H1 (cell line): ENCODE results near the gene SFXN4. TPM values are rescaled to one million over a fixed set of nuclear protein-coding genes. Genes with fewer than 3 reads are reported as not detected.

Experiments used
- CTCF ChIA-PET: fragments of 300-600 bp; sonication (Branson Sonifier 250); formaldehyde crosslinking; loops from one replicate; lab custom pipeline; 2021; ENCODE audit not compliant: partially characterized antibody; lab: Charles Lee
- POLR2A ChIA-PET: fragments of 300-600 bp; sonication (Branson Sonifier 250); formaldehyde crosslinking; loops from one replicate; lab custom pipeline; 2021; ENCODE audit warnings: inconsistent platforms; ENCODE audit not compliant: partially characterized antibody; lab: Charles Lee
- DNase-seq, 2 experiments: peaks; one replicate each; pipeline versions ENCODE4 v3.0.0 to v3.0.0-alpha.2; 2010 to 2022; ENCODE audit warnings: low spot score in 2 of 2, low read depth in 1 of 2, mixed read lengths in 1 of 2
- FAIRE-seq: peaks from 2 replicates; lab custom pipeline; 2011; peaks lifted over from hg19 to GRCh38; lab: Jason Lieb, UNC
- H2AFZ ChIP-seq: 2 replicates; pipeline ENCODE4 v1.8.1; 2012; ENCODE audit warnings: low read length, inconsistent platforms
- H2AK5ac ChIP-seq: 2 replicates; pipeline ENCODE4 v1.6.1; 2013; ENCODE audit warnings: low read depth, low read length
- H2BK120ac ChIP-seq: replicated peaks from 2 replicates; pipeline ENCODE3; 2013; ENCODE audit warnings: low read depth, low read length, inconsistent platforms
- H2BK12ac ChIP-seq: 2 replicates; pipeline ENCODE4 v1.6.1; 2013; ENCODE audit warnings: low read depth, low read length
- H2BK15ac ChIP-seq: 2 replicates; pipeline ENCODE4 v1.6.1; 2013; ENCODE audit warnings: low read length
- H2BK20ac ChIP-seq: 2 replicates; pipeline ENCODE4 v1.6.1; 2013; ENCODE audit warnings: low read length
- H2BK5ac ChIP-seq: 2 replicates; pipeline ENCODE4 v1.6.1; 2013; ENCODE audit warnings: low read depth, low read length
- H3K14ac ChIP-seq: 2 replicates; pipeline ENCODE4 v1.6.1; 2013; ENCODE audit warnings: inconsistent platforms; ENCODE audit not compliant: insufficient read length
- H3K18ac ChIP-seq: 2 replicates; pipeline ENCODE4 v1.6.1; 2013; ENCODE audit warnings: low read length; ENCODE audit errors: extremely low read depth
- H3K23ac ChIP-seq: 2 replicates; pipeline ENCODE4 v1.6.1; 2013; ENCODE audit warnings: inconsistent platforms; ENCODE audit not compliant: insufficient read length
- H3K23me2 ChIP-seq: 2 replicates; pipeline ENCODE4 v1.6.1; 2013; ENCODE audit warnings: low read depth, low read length
- H3K27ac ChIP-seq: 2 replicates; pipeline ENCODE4 v1.6.1; 2011; ENCODE audit warnings: low read depth, low read length, inconsistent platforms
- H3K27me3 ChIP-seq, 4 experiments: replicated peaks in 1 of 4; 1 replicate in 1 of 4; 2 replicates in 3 of 4; pipeline versions ENCODE4 v1.6.1 to v1.8.1; 2011 to 2013; ENCODE audit warnings: low read length in 3 of 4, mild to moderate bottlenecking in 3 of 4, inconsistent platforms in 2 of 4, mixed read lengths in 2 of 4, moderate library complexity in 1 of 4; ENCODE audit not compliant: control insufficient read depth in 3 of 4, insufficient read depth in 3 of 4; ENCODE audit errors: extremely low read depth in 1 of 4
- H3K36me3 ChIP-seq, 4 experiments: 2 replicates each; pipeline versions ENCODE4 v1.6.1 to v1.8.1; 2011 to 2013; ENCODE audit warnings: mild to moderate bottlenecking in 4 of 4, low read length in 3 of 4, moderate library complexity in 2 of 4, control low read depth in 1 of 4, inconsistent platforms in 1 of 4; ENCODE audit not compliant: insufficient read depth in 4 of 4, control insufficient read depth in 2 of 4
- H3K4ac ChIP-seq: replicated peaks from 2 replicates; pipeline ENCODE3; 2013; ENCODE audit warnings: low read length, low read depth, mixed read lengths, inconsistent platforms; ENCODE audit not compliant: insufficient read length
- H3K4me1 ChIP-seq, 4 experiments: replicated peaks in 1 of 4; 1 replicate in 1 of 4; 2 replicates in 3 of 4; pipeline versions ENCODE4 v1.6.1 to v1.8.1; 2011 to 2013; ENCODE audit warnings: low read length in 3 of 4, inconsistent platforms in 2 of 4, mixed read lengths in 1 of 4; ENCODE audit not compliant: insufficient read depth in 4 of 4, control insufficient read depth in 3 of 4
- H3K4me2 ChIP-seq, 2 experiments: 2 replicates each; pipeline versions ENCODE4 v1.6.1 to v1.8.1; 2011 to 2013; ENCODE audit warnings: low read depth in 2 of 2, low read length in 2 of 2, control low read depth in 1 of 2, inconsistent platforms in 1 of 2, mild to moderate bottlenecking in 1 of 2; ENCODE audit not compliant: insufficient read depth in 1 of 2
- H3K4me3 ChIP-seq, 4 experiments: fragments of 200-600, 300-600 bp in 1 of 4; sonication (generic), shearing (Covaris generic), sonication (Bioruptor Twin) in 1 of 4; 2 replicates each; pipeline versions ENCODE4 v1.5.1 to v1.8.1; 2011 to 2016; ENCODE audit warnings: low read length in 4 of 4, low read depth in 3 of 4, control low read depth in 2 of 4, inconsistent platforms in 2 of 4, mild to moderate bottlenecking in 2 of 4, mixed read lengths in 1 of 4, moderate library complexity in 1 of 4; ENCODE audit not compliant: insufficient read depth in 2 of 4; ENCODE audit errors: extremely low read depth in 1 of 4
- H3K56ac ChIP-seq: replicated peaks from 2 replicates; pipeline ENCODE3; 2013; ENCODE audit warnings: low read depth, mild to moderate bottlenecking, mixed read lengths, low read length, inconsistent platforms; ENCODE audit not compliant: insufficient read length
- H3K79me1 ChIP-seq: 2 replicates; pipeline ENCODE4 v1.6.1; 2013; ENCODE audit warnings: low read depth, low read length, control low read depth
- H3K79me2 ChIP-seq, 2 experiments: 2 replicates each; pipeline versions ENCODE4 v1.6.1 to v1.8.1; 2012 to 2013; ENCODE audit warnings: low read length in 2 of 2, mild to moderate bottlenecking in 2 of 2, inconsistent platforms in 1 of 2; ENCODE audit not compliant: insufficient read depth in 2 of 2, control insufficient read depth in 1 of 2
- H3K9ac ChIP-seq, 4 experiments: replicated peaks in 1 of 4; 1 replicate in 1 of 4; 2 replicates in 3 of 4; pipeline versions ENCODE4 v1.6.1 to v1.8.1; 2011 to 2013; ENCODE audit warnings: low read depth in 3 of 4, low read length in 3 of 4, control low read depth in 2 of 4, mild to moderate bottlenecking in 2 of 4, moderate library complexity in 2 of 4, inconsistent platforms in 1 of 4; ENCODE audit errors: extremely low read depth in 1 of 4
- H3K9me3 ChIP-seq, 2 experiments: 2 replicates each; pipeline versions ENCODE4 v1.6.1 to v1.8.1; 2012 to 2013; ENCODE audit warnings: mild to moderate bottlenecking in 2 of 2, moderate library complexity in 2 of 2, control low read depth in 1 of 2, inconsistent platforms in 1 of 2, low read depth in 1 of 2, low read length in 1 of 2, mixed read lengths in 1 of 2; ENCODE audit not compliant: insufficient read depth in 2 of 2
- H4K20me1 ChIP-seq, 2 experiments: replicated peaks in 1 of 2; 2 replicates each; pipeline versions ENCODE3 to v1.8.1; 2011 to 2013; ENCODE audit warnings: inconsistent platforms in 2 of 2, low read length in 2 of 2, mild to moderate bottlenecking in 1 of 2; ENCODE audit not compliant: insufficient read depth in 2 of 2, control insufficient read depth in 1 of 2
- H4K5ac ChIP-seq: 2 replicates; pipeline ENCODE4 v1.6.1; 2013; ENCODE audit warnings: low read length, low read depth, mixed read lengths, inconsistent platforms; ENCODE audit not compliant: insufficient read length
- H4K8ac ChIP-seq: 2 replicates; pipeline ENCODE4 v1.8.0; 2013; ENCODE audit warnings: mild to moderate bottlenecking, moderate library complexity, low read length, inconsistent platforms; ENCODE audit not compliant: insufficient read depth; ENCODE audit errors: extremely low read depth
- H4K91ac ChIP-seq: replicated peaks from 2 replicates; pipeline ENCODE3; 2013; ENCODE audit warnings: low read length, mixed read lengths, inconsistent platforms; ENCODE audit not compliant: insufficient read length
- ASH2L ChIP-seq: fragments of 200-600, 300-600 bp; sonication (generic); IDR thresholded peaks from one replicate; pipeline ENCODE4 v1.7.1; 2017; ENCODE audit warnings: low read length
- CBX5 ChIP-seq: fragments of 300-800, 300-1000 bp; sonication (generic); IDR thresholded peaks from 2 replicates; pipeline ENCODE4 v1.7.1; 2016; ENCODE audit warnings: antibody characterized with exemption, low read length, low read depth
- CBX8 ChIP-seq: fragments of 300-800, 300-1000 bp; sonication (generic); IDR thresholded peaks from 2 replicates; pipeline ENCODE4 v1.7.1; 2016; ENCODE audit warnings: low read depth, low read length, borderline replicate concordance
- CHD2 ChIP-seq: IDR thresholded peaks from 2 replicates; pipeline ENCODE4 v1.6.1; 2012; ENCODE audit warnings: low read length, improper control_type of control experiment
- FOSL1 ChIP-seq: IDR thresholded peaks from 2 replicates; pipeline ENCODE4 v1.6.1; 2011; ENCODE audit warnings: mild to moderate bottlenecking, low read depth, low read length, moderate library complexity; ENCODE audit not compliant: insufficient read depth
- GABPA ChIP-seq: IDR thresholded peaks from 2 replicates; pipeline ENCODE4 v1.6.1; 2011; ENCODE audit warnings: mild to moderate bottlenecking, low read length, moderate library complexity, borderline replicate concordance; ENCODE audit not compliant: insufficient read depth
- JUND ChIP-seq: IDR thresholded peaks from 2 replicates; pipeline ENCODE4 v1.6.1; 2011; ENCODE audit warnings: mild to moderate bottlenecking, improper control_type of control experiment, low read length
- PHF8 ChIP-seq: fragments of 200-600 bp; sonication (generic); conservative IDR thresholded peaks from 2 replicates; pipeline ENCODE4 v1.7.1; 2012; ENCODE audit warnings: low read depth, mild to moderate bottlenecking, inconsistent platforms, low read length, moderate library complexity
- RAD21 ChIP-seq, 2 experiments: IDR thresholded peaks in 1 of 2; conservative IDR thresholded peaks in 1 of 2; 2 replicates each; pipeline ENCODE4 v1.6.1; 2011; ENCODE audit warnings: low read depth in 2 of 2, low read length in 2 of 2, improper control_type of control experiment in 1 of 2, inconsistent platforms in 1 of 2, mild to moderate bottlenecking in 1 of 2, moderate library complexity in 1 of 2
- RBBP5 ChIP-seq: IDR thresholded peaks from 2 replicates; pipeline ENCODE4 v1.7.1; 2012; ENCODE audit warnings: low read depth, mild to moderate bottlenecking, inconsistent platforms, low read length, moderate library complexity, borderline replicate concordance
- SIRT6 ChIP-seq: IDR thresholded peaks from one replicate; pipeline ENCODE4 v1.7.1; 2012; ENCODE audit warnings: low read length, inconsistent platforms
- SIX5 ChIP-seq: IDR thresholded peaks from 2 replicates; pipeline ENCODE4 v1.6.1; 2011; ENCODE audit warnings: mild to moderate bottlenecking, low read depth, low read length
- SP2 ChIP-seq: IDR thresholded peaks from 2 replicates; pipeline ENCODE4 v1.6.1; 2012; ENCODE audit warnings: mild to moderate bottlenecking, low read length, inconsistent platforms
- TBP ChIP-seq: IDR thresholded peaks from 2 replicates; pipeline ENCODE4 v1.6.1; 2011; ENCODE audit warnings: low read depth, low read length, improper control_type of control experiment
- ZNF274 ChIP-seq: IDR thresholded peaks from 2 replicates; pipeline ENCODE4 v1.7.0; 2012; ENCODE audit warnings: low read length, borderline replicate concordance; ENCODE audit errors: extremely low read depth
- WGBS, 2 experiments: shearing (Covaris generic) in 1 of 2; methylation state at CpG; one replicate each; pipeline versions ENCODE4 v1.1.6 to v1.1.7; 2013 to 2015; ENCODE audit warnings: low lambda C conversion rate in 2 of 2, mixed read lengths in 2 of 2, inconsistent platforms in 1 of 2, low coverage in 1 of 2, missing lambda C conversion rate in 1 of 2; ENCODE audit not compliant: insufficient replicate concordance in 2 of 2, insufficient coverage in 1 of 2, insufficient read length in 1 of 2; ENCODE audit errors: extremely low coverage in 1 of 2, missing lambda C conversion rate in 1 of 2; 5-methylcytosine and 5-hydroxymethylcytosine counted together
- polyA plus RNA-seq, 7 experiments: library from polyadenylated mRNA; depleted of rRNA in 3 of 7; stranded (reverse) in 5 of 7; unstranded in 2 of 7; fragments of >200 nt in 5 of 7; fragments of 200-250 nt in 2 of 7; gene quantifications; 1 replicate in 5 of 7; 2 replicates in 1 of 7; 4 replicates in 1 of 7; pipeline versions ENCODE4 v1.2.1 to v1.2.3, GENCODE V29; 2011 to 2013; ENCODE audit warnings: missing spikeins in 2 of 7, mixed read lengths in 2 of 7
- total RNA-seq: library from RNA; stranded (reverse); fragmentation: NEBNext Ultra II Directional; extraction: Animal tissue kit (Norgen Biotek cat#: 25700); gene quantifications from 2 replicates; pipeline ENCODE4 v1.2.1, GENCODE V29; 2021

The SFXN4 gene
- total and polyA plus RNA-seq, 2 of the 8 experiments (the other 6 are each of a cell fraction or from before 2014, with no cell fraction given) = 15.4 to 21.6 TPM

DNA sequence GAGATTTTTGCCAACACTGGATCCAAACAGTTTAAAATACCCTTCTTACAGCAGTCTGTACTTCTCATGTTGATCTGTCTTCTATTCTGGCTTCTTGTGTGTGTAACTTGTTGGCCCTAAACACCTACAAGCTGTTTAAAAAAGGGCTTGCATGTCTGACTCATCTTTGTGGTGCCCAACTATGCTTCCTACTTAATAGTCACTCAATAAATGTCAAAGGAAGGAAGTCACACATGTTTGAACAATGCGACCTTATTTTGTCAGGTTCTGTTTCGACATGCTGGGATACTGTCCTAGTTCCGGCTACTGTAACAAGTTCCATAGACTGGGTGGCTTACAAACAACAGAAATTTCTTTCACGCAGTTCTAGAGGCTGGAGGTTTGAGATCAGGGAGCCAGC is 32.4 kb upstream of the SFXN4 start:
- Histone ChIP-seq H3K36me3 (no peaks in the 10 kb centered on the region), H4K20me1 (no peaks in the 10 kb centered on the region), H3K79me1 (no peaks in the 10 kb centered on the region), H3K27me3 (no peaks in the 10 kb centered on the region), H3K9me3 (no peaks in the 10 kb centered on the region), H3K18ac (no peak overlapping the region), H3K4me3 (no peak overlapping the region), H3K27ac (no peak overlapping the region), H3K4me1 (peaks cover 0 to 3% (median 0%) of the 10 kb centered on the region in 4 experiments; a peak in 1 of 7 replicates), H3K56ac (no peak overlapping the region), H3K4me2 (no peak overlapping the region), H2AFZ (no peak overlapping the region), H3K4ac (no peak overlapping the region), H2BK20ac (no peak overlapping the region), H4K8ac (no peak overlapping the region), H3K23ac (no peak overlapping the region), H4K5ac (no peak overlapping the region), H4K91ac (no peak overlapping the region), H2BK5ac (no peak overlapping the region), H3K79me2 (no peaks in the 10 kb centered on the region), H2BK12ac (no peak overlapping the region), H3K14ac (no peak overlapping the region), H2AK5ac (no peak overlapping the region), H3K23me2 (no peaks in the 10 kb centered on the region), H3K9ac (no peak overlapping the region), H2BK120ac (no peak overlapping the region), H2BK15ac (no peak overlapping the region)
- FAIRE-seq (no peak), DNase-seq (no peak)
- WGBS, 2 experiments = 94% methylated on average over 4 of the region's 4 CpGs; no CpG with 5 or more reads in 1 of the 2 experiments
- ChIA-PET CTCF (interaction anchor here (0.6 to 10.9 kb wide), 46 partner anchors 9 to 430 kb away, joined by 3 to 272 read pairs (median 7); partner anchors contain the start of gene GRK5), POLR2A (interaction anchor here (0.6 to 0.7 kb wide), 2 partner anchors 9 to 98 kb away, joined by 3 to 4 read pairs; partner anchors contain the start of gene GRK5)
- TF ChIP-seq CHD2 = no peak
- no peak for TF ChIP-seq SP2
- no peak for TF ChIP-seq ZNF274
- TF ChIP-seq RAD21 (IDR thresholded peaks at IDR 0.05 in 1 of 2, conservative IDR thresholded peaks at IDR 0.05 in 1 of 2; ENCODE audit: low read depth in 2 of 2, low read length in 2 of 2) = no peak
- no peak for TF ChIP-seq JUND
- TF ChIP-seq PHF8 = no peak
- no peak for TF ChIP-seq GABPA
- TF ChIP-seq TBP = no peak
- TF ChIP-seq FOSL1 = no peak
- TF ChIP-seq RBBP5 = no peak
- no peak for TF ChIP-seq CBX8
- TF ChIP-seq CBX5 = no peak
- no peak for TF ChIP-seq SIRT6
- no peak for TF ChIP-seq SIX5
- TF ChIP-seq ASH2L = no peak
